Measurements from ENCODE around the gene SLC7A1. TPM values are rescaled to one million over a fixed set of nuclear protein-coding genes. Genes with fewer than 3 reads are reported as not detected.

Gene SLC7A1
- total RNA-seq, 4 donors from 2014 or later = 1.6 to 4.6 (median 3.7) TPM

DNA sequence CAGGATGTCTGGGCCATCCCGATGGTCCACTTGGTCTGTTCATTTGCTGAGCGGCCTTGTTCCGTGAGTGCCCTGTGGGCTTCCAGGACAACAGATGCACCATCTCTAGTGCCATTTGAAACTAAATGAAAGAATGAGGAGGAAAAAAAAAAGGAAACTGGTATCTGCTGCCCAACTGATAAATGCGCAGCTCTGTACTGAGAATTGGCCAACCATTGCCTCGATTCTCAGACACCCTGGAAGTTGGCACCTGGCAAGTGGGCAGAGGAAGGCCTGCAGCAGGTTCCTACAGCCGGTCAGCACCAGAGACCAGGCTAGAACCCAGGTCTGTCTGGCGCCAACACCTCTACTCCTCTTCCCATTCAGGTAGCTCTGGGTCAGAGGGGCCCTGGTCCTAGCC lies 18.9 kb downstream of the SLC7A1 start:
- DNase-seq (no peak), ATAC-seq (no peak)
- Histone ChIP-seq H3K36me3 (no peaks in the 10 kb centered on the region), H3K27me3 (no peaks in the 10 kb centered on the region), H3K9me3 (no peaks in the 10 kb centered on the region), H3K27ac (no peak overlapping the region), H3K4me3 (no peak overlapping the region), H3K4me1 (peaks cover 0 to 4% of the 10 kb centered on the region in 2 donors)
- in situ Hi-C loops (cut with MboI; ENCODE audit: low sequenced_read_pairs in 4 of 4) = no loop called here
- intact Hi-C loops (cut with DNase I; ENCODE audit: low total_unique reads) = no loop called here
- TF ChIP-seq POLR2A (IDR thresholded peaks at IDR 0.05) = no peak
- TF ChIP-seq, protein P1, sequence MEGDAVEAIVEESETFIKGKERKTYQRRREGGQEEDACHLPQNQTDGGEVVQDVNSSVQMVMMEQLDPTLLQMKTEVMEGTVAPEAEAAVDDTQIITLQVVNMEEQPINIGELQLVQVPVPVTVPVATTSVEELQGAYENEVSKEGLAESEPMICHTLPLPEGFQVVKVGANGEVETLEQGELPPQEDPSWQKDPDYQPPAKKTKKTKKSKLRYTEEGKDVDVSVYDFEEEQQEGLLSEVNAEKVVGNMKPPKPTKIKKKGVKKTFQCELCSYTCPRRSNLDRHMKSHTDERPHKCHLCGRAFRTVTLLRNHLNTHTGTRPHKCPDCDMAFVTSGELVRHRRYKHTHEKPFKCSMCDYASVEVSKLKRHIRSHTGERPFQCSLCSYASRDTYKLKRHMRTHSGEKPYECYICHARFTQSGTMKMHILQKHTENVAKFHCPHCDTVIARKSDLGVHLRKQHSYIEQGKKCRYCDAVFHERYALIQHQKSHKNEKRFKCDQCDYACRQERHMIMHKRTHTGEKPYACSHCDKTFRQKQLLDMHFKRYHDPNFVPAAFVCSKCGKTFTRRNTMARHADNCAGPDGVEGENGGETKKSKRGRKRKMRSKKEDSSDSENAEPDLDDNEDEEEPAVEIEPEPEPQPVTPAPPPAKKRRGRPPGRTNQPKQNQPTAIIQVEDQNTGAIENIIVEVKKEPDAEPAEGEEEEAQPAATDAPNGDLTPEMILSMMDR (IDR thresholded peaks at IDR 0.05 in 4 of 5, conservative IDR thresholded peaks at IDR 0.05 in 1 of 5) = no peak

DNA sequence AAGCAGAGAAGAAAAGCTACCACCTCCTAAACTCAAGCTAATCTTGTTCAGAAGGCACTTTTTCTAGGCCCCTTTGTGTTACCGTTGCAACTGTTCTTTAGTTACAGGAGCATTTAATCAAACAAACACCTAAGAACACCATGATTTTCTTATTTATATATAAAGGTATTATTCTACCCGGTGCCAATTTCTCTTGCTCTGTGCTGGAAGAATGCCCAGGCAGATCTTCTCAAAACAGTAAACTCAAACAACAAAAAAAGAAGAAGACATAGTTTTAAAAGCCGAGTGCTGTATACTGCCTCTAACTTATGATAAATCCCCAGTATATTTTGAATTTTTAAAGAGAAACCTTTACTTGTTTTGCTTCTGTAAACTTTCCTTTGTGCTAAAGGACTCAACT lies 20.4 kb downstream of the SLC7A1 start:
- intact Hi-C loops (cut with DNase I; ENCODE audit: low total_unique reads) = no loop called here
- H3K4me3 ChIP-seq = no peak overlapping the region
- H3K9me3 ChIP-seq = no peaks in the 10 kb centered on the region
- no peak overlapping the region for H3K27ac ChIP-seq
- in situ Hi-C loops (cut with MboI; ENCODE audit: low sequenced_read_pairs in 4 of 4) = no loop called here
- ATAC-seq = no peak
- DNase-seq = no peak
- H3K27me3 ChIP-seq = no peaks in the 10 kb centered on the region
- TF ChIP-seq, protein P1 (IDR thresholded peaks at IDR 0.05 in 4 of 5, conservative IDR thresholded peaks at IDR 0.05 in 1 of 5) = no peak
- TF ChIP-seq POLR2A (IDR thresholded peaks at IDR 0.05) = no peak
- H3K4me1 ChIP-seq = peaks cover 0 to 4% of the 10 kb centered on the region in 2 donors
- no peaks in the 10 kb centered on the region for H3K36me3 ChIP-seq

DNA sequence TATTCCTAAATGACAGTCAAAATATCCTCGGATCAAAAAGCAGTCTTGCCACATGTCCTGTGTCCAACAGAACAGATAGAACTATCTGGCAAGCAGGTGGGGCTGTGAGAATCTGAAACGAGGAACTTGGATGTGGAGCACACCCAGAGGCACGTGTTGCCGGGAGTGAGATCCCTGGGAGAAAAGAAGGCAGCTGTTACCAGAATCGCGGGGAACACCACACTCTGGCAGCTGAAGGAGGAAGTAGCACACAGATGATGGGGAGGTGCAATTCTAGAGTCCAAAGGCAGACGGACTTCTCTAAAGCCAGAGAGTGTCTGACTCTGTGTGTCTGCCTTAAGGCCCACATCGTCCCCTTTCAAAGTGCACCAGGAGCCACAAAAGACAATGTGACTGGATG lies 22.3 kb downstream of the SLC7A1 start:
- no peaks in the 10 kb centered on the region for H3K36me3 ChIP-seq
- peak; percentile 55 to 56 for ATAC-seq
- H3K27ac ChIP-seq = no peak overlapping the region
- no peaks in the 10 kb centered on the region for H3K9me3 ChIP-seq
- no peaks in the 10 kb centered on the region for H3K27me3 ChIP-seq
- no peaks in the 10 kb centered on the region for H3K4me1 ChIP-seq
- H3K4me3 ChIP-seq = no peak overlapping the region
- TF ChIP-seq, protein P1 (IDR thresholded peaks at IDR 0.05 in 4 of 5, conservative IDR thresholded peaks at IDR 0.05 in 1 of 5) = no peak
- no peak for TF ChIP-seq POLR2A (IDR thresholded peaks at IDR 0.05)
- intact Hi-C loops (cut with DNase I; ENCODE audit: low total_unique reads) = no loop called here
- DNase-seq = peak; percentile 30 to 54
- in situ Hi-C loops (cut with MboI; ENCODE audit: low sequenced_read_pairs in 4 of 4) = no loop called here

- no peaks in the 10 kb centered on the region for H3K9me3 ChIP-seq
- no peaks in the 10 kb centered on the region for H3K4me1 ChIP-seq
- H3K36me3 ChIP-seq = no peaks in the 10 kb centered on the region
- H3K4me3 ChIP-seq = no peak overlapping the region
- no peak overlapping the region for H3K27ac ChIP-seq
- H3K27me3 ChIP-seq = no peaks in the 10 kb centered on the region
- ATAC-seq (no peak), DNase-seq (no peak)
- no peak for TF ChIP-seq POLR2A (IDR thresholded peaks at IDR 0.05)
- TF ChIP-seq, protein P1 (IDR thresholded peaks at IDR 0.05 in 4 of 5, conservative IDR thresholded peaks at IDR 0.05 in 1 of 5) = no peak
- intact Hi-C loops (cut with DNase I; ENCODE audit: low total_unique reads) = no loop called here
- in situ Hi-C loops (cut with MboI; ENCODE audit: low sequenced_read_pairs in 4 of 4) = no loop called here
Measured at GRCh38 chr13:29572575-29572974, 22.9 kb downstream of the SLC7A1 start.

DNA sequence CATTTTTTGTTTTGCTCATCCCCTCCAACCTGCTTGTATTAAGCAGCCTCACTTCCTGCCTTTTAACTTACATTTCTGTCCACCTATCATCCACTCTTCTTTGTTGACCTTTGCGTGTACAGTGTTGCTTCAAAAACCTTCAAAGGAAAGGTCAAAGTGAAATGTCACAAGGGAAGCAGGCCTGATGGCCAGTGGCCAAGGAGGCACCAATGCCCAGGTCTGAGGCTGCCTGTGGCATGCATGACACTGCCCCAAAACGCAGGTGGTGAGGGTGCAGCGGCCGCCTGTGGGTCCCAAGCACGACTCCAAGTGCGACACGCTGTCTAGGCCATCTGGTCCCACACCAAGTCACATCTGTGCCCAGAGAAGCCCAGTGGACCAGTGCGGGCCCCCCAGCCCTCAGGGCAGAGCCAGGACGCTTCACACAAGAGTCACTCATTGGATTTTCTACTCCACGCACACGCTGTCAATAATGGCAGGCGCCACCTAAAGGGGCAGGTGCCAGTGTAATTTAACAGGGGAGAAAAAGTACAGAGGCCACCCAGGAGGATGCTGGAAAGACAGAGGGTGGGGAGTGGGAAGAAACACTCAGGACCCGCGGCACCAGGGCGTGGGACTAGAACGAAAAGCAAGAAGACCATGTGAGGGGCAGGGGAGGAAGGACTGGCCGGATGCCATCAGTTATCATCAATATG lies 23.5 kb downstream of the SLC7A1 start:
- ATAC-seq (no peak), DNase-seq (no peak)
- no peak overlapping the region for H3K27ac ChIP-seq
- H3K4me3 ChIP-seq = no peak overlapping the region
- H3K4me1 ChIP-seq = no peaks in the 10 kb centered on the region
- in situ Hi-C loops (cut with MboI; ENCODE audit: low sequenced_read_pairs in 4 of 4) = no loop called here
- TF ChIP-seq POLR2A (IDR thresholded peaks at IDR 0.05) = no peak
- TF ChIP-seq, protein P1 (IDR thresholded peaks at IDR 0.05 in 4 of 5, conservative IDR thresholded peaks at IDR 0.05 in 1 of 5) = no peak
- intact Hi-C loops (cut with DNase I; ENCODE audit: low total_unique reads) = no loop called here
- no peaks in the 10 kb centered on the region for H3K27me3 ChIP-seq
- no peaks in the 10 kb centered on the region for H3K36me3 ChIP-seq
- H3K9me3 ChIP-seq = no peaks in the 10 kb centered on the region
